Hematopoietic multipotent progenitor cell treated with erythropoietin and hydrocortisone succinate and interleukin-3 and kit ligand, for 17 days (in vitro differentiated cells): ENCODE data around the gene PIH1D1.
A peak's percentile ranks its signal among the peaks of the same experiment; 100 is the strongest.

Experiments
- DNase-seq: peaks from one replicate; pipeline ENCODE4 v3.0.0-alpha.2; 2015; ENCODE audit warnings: low spot score

Gene PIH1D1

DNA sequence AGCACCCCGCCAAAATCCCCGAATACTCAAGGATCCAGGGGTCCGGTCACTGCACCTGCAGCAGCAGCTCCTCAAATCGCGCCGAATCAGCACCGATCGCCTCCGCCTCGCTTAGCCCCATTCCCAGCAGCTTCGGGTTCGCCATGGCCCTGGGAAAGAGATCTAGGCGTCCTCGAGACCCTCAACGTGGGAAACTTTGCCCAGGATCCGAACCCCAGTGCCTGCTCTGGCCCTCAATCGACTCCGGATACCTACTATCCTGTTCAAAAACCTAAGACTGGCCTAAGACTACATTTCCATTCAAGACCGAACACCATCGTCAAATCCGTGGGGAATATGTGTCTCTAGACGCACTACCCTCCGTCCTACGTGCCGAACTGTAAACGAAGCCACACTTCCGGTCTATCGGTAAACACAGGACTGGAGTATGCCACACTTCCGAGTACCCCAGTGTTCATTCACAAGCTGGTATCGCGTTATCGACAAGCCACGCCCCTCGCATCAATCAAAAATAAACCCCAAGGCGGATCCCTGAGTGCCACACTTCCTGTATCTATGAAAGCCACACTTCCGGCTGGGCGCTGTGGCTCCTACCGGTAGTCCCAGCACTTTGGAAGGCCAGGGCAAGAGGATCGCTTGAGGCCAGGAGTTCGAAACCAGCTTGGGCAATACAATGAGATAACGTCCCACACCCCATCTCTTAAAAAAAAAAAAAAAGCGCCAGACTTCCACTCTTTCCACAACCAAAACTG lies at the start of gene PIH1D1:
TSS of gene PIH1D1 (minus strand) at position 385 of the 752 bp plus-strand sequence. CDS start at position 145, 240 bp downstream.
- DNase-seq, result peak; percentile 99

DNA sequence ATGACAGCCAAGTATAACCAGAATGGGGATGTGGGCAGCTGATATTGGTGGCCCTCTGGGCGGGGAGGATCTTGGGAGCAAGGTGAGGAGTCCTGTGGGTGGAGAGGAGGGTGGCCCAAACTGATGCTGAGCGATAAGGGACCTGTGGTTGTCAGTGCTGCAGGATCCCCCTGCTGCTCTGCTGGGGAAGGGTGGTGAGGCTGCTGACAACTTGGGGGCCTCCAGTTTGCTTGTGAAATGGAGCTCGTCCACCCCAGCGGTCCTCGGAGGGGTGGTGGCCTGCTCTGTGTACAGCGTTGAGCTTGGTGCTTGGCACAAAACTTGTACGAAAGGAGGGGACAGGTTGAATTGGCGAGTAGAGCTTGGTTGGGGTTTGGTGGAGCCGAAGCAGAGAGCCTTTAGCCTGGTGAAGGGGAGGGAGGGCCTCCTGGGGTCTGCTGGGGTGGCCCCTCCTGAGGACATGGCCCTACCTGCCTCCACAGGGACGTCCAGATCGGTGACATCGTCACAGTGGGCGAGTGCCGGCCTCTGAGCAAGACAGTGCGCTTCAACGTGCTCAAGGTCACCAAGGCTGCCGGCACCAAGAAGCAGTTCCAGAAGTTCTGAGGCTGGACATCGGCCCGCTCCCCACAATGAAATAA lies 47.5 kb upstream of the PIH1D1 start:
- no peak for DNase-seq

DNA sequence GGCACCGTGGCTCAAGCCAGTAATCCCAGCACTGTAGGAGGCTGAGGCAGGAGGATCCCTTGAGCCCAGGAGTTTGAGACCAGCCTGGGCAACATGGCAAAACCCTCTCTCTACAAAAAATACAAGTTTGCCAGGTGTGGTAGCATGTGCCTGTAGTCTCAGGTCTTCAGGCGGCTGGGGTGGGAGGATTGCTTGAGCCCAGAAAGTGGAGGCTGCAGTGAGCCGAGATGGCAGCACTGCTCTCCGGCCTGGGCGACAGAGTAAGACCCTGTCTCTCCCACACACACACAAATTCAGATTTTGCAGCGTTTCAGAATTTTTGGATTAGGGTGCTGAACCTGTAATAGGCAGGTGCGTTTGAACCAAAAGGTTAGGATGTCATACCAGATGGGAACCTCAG lies 46.9 kb upstream of the PIH1D1 start:
- DNase-seq, result no peak

DNA sequence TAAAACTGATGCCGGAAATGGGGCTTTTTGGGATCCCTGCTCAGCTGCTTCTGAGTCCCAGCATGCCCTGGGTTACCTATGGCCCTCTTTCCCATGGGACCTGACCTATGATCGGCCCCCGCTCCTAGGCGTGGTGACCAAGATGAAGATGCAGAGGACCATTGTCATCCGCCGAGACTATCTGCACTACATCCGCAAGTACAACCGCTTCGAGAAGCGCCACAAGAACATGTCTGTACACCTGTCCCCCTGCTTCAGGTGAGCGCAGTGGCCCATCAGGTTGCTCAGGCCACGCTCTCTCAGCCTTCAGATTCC lies 46.1 kb upstream of the PIH1D1 start:
- no peak for DNase-seq

GRCh38 chr19:49497047-49497788 lies 45.6 kb upstream of the PIH1D1 start:
- DNase-seq, result peak; percentile 90

- DNase-seq, result no peak
Measured at GRCh38 chr19:49496574-49497008, 45.0 kb upstream of the PIH1D1 start.

- DNase-seq, result no peak
Measured at GRCh38 chr19:49492573-49493405, 41.2 kb upstream of the PIH1D1 start.

GRCh38 chr19:49491804-49492572 lies 40.4 kb upstream of the PIH1D1 start:
- DNase-seq, result no peak

DNA sequence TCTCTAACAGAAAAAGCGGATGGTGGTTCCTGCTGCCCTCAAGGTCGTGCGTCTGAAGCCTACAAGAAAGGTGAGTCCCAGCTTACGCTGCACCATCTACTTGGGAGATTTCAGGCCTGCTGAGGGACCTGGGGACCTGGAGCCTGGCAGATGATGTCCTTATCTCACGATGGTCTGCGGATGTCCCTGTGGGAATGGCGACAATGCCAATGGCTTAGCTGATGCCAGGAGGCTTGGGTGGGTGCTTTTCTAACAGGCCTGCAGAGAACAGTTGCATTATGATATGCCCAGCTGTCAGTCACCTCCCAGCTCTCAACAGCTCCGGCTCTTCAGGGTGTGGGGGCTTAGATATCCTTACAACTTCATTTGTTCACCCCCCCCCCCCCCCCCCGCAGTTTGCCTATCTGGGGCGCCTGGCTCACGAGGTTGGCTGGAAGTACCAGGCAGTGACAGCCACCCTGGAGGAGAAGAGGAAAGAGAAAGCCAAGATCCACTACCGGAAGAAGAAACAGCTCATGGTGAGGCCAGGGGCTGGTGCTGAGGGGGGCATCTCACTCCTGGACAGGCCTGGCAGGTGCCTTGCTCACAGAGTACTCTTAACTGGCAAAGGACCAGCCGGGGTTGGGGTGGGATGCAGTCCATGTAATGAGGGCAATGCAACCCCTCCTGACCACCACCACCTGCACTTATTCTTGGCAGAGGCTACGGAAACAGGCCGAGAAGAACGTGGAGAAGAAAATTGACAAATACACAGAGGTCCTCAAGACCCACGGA lies 39.6 kb upstream of the PIH1D1 start:
- DNase-seq, result no peak

DNA sequence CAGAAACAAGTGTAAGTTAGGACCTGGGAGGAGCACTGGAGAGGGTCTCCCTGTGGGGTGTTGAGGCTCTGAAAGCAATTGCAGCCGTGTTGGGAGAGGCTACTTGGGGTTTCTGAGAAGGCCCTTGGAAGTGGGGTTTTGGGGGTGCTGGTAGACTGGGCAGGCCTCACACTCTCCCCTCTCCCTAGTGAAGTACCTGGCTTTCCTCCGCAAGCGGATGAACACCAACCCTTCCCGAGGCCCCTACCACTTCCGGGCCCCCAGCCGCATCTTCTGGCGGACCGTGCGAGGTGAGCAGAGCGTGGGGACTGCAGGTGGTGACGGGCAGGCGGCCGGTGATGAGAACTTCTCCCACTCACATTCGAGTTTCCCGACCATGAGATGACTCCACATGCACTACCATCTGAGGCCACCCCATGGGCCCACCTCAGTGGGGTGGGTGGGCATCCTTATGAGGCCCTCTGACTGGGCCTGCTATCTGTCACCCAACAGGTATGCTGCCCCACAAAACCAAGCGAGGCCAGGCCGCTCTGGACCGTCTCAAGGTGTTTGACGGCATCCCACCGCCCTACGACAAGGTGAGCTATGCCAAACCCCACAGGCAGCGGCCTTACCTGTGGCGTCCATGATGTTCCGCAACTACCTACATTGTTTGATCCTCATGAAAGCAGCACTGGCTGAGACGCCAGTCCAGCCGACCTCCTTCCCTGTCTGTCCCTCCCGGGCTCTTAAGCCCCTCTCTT lies 38.8 kb upstream of the PIH1D1 start:
- DNase-seq, result peak; percentile 4

DNA sequence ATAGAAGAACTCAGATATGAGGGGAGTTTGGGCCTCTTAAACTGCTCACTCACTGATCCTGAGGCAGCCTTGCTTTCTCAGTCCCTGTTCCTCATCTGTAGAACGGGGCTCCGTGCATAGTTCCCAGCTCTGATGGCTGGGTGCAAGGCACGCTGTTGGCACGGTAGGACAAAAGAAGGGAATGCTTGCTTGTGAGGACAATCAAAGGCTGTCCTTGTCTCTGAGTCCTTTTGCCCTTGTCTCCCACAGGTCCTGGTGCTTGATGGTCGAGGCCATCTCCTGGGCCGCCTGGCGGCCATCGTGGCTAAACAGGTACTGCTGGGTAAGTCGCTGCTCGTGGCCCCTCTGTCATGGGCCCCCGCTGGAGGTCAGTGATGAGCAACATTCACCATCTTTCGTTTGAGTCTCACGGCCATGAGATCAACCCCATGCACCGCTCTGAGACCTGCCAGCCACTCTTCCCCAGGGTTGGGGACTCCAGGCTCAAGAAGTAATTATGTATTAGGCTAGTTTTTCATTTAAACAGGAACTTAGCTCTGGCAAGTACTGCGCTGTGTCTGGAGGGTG lies 38.1 kb upstream of the PIH1D1 start:
- peak; percentile 15 for DNase-seq

DNA sequence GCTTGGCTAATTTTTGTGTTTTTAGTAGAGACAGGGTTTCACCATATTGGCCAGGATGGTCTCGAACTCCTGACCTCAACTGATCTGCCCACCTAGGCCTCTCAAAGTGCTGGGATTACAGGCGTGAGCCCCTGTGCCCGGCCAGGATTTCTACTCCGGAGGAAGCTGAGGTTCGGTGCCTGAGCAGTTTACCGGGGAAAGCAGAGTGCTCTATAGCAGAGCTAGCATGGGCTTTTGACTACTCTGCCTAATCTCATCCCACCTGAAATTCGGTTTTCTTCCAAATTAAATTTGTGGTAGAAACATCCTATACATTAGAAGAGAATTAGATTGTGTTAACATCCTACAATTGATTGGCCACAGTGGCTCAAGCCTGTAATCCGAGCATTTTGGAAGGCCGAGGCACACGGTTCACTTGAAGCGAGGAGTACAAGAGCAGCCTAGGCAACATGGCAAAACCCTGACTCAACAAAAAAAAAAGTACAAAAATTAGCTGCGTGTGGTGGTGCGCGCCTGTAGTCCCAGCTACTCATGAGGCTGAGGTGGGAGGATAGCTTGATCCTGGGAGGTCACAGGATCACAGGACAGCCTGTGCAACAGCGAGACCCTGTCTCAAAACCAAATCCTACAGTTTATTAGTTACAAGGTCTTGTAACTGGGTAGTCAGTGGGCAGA lies 37.4 kb upstream of the PIH1D1 start:
- DNase-seq, result peak; percentile 14

DNA sequence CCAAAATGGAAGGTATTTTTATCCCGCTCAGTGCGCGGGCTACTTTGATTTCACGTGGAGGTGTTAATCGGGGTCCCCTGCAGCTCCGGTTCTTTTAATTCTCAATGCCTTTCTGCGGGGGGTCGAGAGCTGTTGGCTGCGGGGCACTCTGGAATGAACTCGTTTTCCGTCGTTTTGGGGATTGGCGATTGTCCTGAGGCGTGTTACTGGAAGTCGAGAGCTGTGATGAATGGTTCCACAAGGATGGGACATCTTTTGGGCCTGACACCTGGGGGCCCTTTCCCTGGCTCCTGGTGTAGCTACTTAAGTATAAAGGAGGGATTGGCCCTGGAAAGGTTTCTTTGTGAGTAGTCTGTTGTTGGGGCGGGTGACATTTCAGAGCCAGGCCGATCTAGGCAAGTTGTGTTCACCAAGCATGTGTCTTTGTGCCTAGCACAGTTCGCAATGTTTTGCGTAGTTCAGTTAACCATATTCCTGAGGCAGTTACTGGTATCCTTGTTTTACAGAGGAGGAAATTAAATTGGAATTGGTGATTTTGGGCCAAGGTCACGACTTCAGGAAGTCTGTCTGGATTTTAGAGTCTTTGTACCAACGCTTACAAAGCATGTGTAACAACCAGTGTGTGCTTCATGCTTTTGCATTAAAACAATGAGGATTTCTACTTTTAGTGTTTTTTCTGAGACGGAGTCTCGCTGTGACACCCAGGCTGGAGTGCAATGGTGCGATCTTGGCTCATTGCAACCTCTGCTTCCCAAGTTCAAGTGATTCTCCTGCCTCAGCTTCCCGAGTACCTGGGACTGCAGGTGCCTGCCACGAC lies 36.6 kb upstream of the PIH1D1 start:
- DNase-seq, result peak; percentile 43

GRCh38 chr19:49487277-49488045 lies 35.8 kb upstream of the PIH1D1 start, which contains the start of gene RPL13A:
Gene RPL13A (plus strand): TSS chr19:49487608. CDS start chr19:49487630, 22 bp downstream.
- DNase-seq, result peak; percentile 100

DNA sequence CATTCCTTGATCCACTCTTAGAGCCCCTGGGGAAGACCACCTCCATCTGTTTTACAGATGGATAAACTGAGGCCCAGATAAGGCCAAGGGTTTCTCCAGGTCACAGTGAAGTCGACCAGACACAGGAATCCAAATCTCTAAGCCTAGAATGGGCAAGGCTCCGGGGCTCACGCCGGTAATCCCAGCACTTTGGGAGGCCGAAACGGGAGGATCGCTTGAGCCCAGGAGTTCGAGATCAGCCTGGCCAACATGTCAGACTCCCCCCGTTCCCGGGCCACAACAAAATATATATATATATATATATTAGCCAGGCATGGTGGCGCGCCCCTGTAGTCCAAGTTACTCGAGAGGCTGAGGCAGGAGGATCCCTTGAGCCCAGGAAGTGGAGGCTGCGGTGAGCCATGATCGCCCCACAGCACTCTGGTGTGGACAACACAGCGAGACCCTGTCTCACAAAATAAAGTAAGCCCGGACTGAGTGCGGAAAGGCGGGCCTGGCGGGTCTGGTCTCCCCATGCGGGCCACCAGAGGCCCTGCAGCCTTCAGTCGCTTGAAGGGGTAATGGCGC lies 35.2 kb upstream of the PIH1D1 start:
- no peak for DNase-seq

- DNase-seq, result no peak
Measured at GRCh38 chr19:49486232-49486631, 34.6 kb upstream of the PIH1D1 start.
